Left ventricle myocardium inferior (tissue), 1 donor: ENCODE results near the gene HAUS1. TPM values are rescaled to one million over a fixed set of nuclear protein-coding genes. Genes with fewer than 3 reads are reported as not detected.
"Not testable (repeated sequence)": the region's sequence is repeated elsewhere in the genome, so short reads cannot be mapped to it uniquely, and the experiment has no call there.

Source experiments
- DNase-seq: peaks from one replicate; pipeline ENCODE4 v3.0.0-alpha.2; 2020
- H3K27ac ChIP-seq: fragments of 200-600 bp; replicated peaks from 2 replicates; pipeline ENCODE4 v1.8.0; 2021
- H3K27me3 ChIP-seq: fragments of 200-600 bp; 2 replicates; pipeline ENCODE4 v1.8.0; 2021; ENCODE audit warnings: low read depth
- H3K36me3 ChIP-seq: fragments of 200-600 bp; 2 replicates; pipeline ENCODE4 v1.8.0; 2021
- H3K4me1 ChIP-seq: fragments of 200-600 bp; 2 replicates; pipeline ENCODE4 v1.8.0; 2021
- H3K4me3 ChIP-seq: fragments of 200-600 bp; 2 replicates; pipeline ENCODE4 v1.8.0; 2021; ENCODE audit warnings: mild to moderate bottlenecking, moderate library complexity
- H3K9me3 ChIP-seq: fragments of 200-600 bp; replicated peaks from 2 replicates; pipeline ENCODE4 v1.8.0; 2021
- CTCF ChIP-seq: fragments of 200-600 bp; IDR thresholded peaks from 2 replicates; pipeline ENCODE4 v1.8.0; 2021; ENCODE audit warnings: antibody characterized with exemption, mild to moderate bottlenecking, borderline replicate concordance
- intact Hi-C: fragments of 100-400 bp; cut with micrococcal nuclease; formaldehyde crosslinking; loops from one replicate; pipeline ENCODE4 v1.11.0; 2022
- total RNA-seq: library from RNA; stranded (reverse); fragmentation: NEBNext Ultra II Directional; extraction: Animal tissue kit (Norgen Biotek cat#: 25700); gene quantifications from one replicate; pipeline ENCODE4 v1.2.1, GENCODE V29; 2021
- donor health status: DM: no; HTN: yes; CAD: no; lungs with severe emphysema.

HAUS1 gene
- total RNA-seq, 1 donor from 2014 or later: 6.4 TPM

- H3K4me3 ChIP-seq: no peak overlapping the region
- no peak for TF ChIP-seq CTCF
- no peaks in the 10 kb centered on the region for H3K36me3 ChIP-seq
- intact Hi-C loops: loop anchor here (10.0 kb wide), 1 partner anchor 491 kb away; the partner anchor contains the start of gene LOXHD1
- no peak overlapping the region for H3K27ac ChIP-seq
- H3K4me1 ChIP-seq: no peaks in the 10 kb centered on the region
- no peak for DNase-seq
- H3K9me3 ChIP-seq: no peaks in the 10 kb centered on the region
- no peaks in the 10 kb centered on the region for H3K27me3 ChIP-seq
Measured at GRCh38 chr18:46163941-46164499, 59.8 kb downstream of the HAUS1 start.

DNA sequence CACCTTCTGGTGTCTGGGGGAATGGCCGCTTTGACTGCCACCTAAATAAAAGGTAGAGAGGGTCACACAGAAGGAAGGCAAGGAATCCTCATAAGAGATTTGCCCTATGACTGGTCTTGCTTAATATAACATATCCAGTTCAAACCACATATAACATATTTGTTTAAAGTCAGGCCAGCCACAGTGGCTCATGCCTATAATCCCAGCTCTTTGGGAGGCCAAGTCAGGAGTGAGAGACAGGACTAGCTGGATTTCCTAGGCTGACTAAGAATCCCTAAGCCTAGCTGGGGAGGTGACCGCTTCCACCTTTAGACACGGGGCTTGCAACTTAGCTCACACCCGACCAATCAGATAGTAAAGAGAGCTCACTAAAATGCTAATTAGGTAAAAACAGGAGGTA lies 60.3 kb downstream of the HAUS1 start:
- H3K27ac ChIP-seq, H3K27me3 ChIP-seq, H3K4me3 ChIP-seq, H3K36me3 ChIP-seq, DNase-seq, H3K9me3 ChIP-seq, H3K4me1 ChIP-seq: not testable (repeated sequence)
- intact Hi-C loops: loop anchor here (10.0 kb wide), 1 partner anchor 490 kb away; the partner anchor contains the start of gene LOXHD1

GRCh38 chr18:46164920-46165319 lies 60.7 kb downstream of the HAUS1 start:
- no peaks in the 10 kb centered on the region for H3K36me3 ChIP-seq
- no peak for DNase-seq
- intact Hi-C loops: loop anchor here (10.0 kb wide), 1 partner anchor 490 kb away; the partner anchor contains the start of gene LOXHD1
- no peaks in the 10 kb centered on the region for H3K4me1 ChIP-seq
- H3K9me3 ChIP-seq: no peaks in the 10 kb centered on the region
- no peak overlapping the region for H3K27ac ChIP-seq
- no peak for TF ChIP-seq CTCF
- no peaks in the 10 kb centered on the region for H3K27me3 ChIP-seq
- no peak overlapping the region for H3K4me3 ChIP-seq

DNA sequence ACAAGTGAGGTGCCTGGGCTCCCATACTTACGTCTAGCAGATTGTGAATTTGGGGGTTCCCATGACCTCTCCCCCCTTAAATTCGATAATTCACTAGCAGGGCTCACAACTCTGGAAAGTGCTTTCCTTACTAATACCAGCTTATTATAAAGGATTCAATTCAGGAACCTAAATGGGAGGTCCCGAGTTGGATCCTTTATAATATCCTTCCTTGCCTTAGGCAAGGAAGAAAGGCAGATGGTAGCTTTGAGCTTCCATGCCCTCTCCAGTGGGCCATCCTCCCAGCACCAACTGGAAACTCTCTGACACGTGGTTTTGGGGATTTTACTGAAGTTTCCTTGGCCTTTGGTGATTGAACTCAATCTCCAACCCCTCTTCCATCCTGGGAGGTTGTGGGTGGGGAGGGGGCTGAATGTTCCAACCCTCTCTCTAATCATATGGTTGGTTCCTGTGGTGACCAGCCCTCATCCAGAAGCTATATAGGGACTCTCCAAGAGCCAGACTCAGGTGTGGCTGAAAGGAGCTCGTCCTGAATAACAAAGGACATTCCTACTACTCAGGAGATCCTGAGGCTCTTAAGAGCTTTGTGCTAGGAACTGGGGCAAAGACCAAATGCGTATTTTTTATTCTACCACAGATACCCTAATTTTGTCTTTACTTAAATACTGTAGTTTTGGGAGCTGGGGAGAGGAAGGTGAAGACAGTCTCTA lies 62.2 kb downstream of the HAUS1 start:
- DNase-seq: no peak
- H3K36me3 ChIP-seq: no peaks in the 10 kb centered on the region
- no peak for TF ChIP-seq CTCF
- intact Hi-C loops: loop anchor here (10.0 kb wide), 1 partner anchor 488 kb away; the partner anchor contains the start of gene LOXHD1
- no peaks in the 10 kb centered on the region for H3K9me3 ChIP-seq
- no peak overlapping the region for H3K27ac ChIP-seq
- no peak overlapping the region for H3K4me3 ChIP-seq
- H3K27me3 ChIP-seq: no peaks in the 10 kb centered on the region
- H3K4me1 ChIP-seq: no peaks in the 10 kb centered on the region

DNA sequence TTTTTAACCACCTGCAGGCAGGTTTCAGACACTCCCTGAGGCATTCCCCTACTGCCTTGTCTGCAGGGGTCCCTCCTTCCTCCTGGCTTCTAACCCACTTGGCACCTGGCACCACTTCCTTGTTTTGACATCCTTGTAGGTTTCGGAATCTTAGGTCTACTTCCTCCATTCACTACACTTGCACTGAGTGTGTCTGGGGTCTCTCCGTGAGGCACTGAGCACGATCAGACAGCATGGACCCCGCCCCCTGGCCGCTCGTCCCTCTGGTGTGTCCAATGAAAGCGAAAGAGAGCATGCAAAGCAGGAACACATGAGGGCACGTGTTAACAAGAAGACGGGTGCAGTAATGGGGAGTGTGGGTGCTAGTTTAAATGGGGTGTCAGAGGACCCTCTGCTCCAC lies 63.8 kb downstream of the HAUS1 start:
- intact Hi-C loops: loop anchor here (10.0 kb wide), 1 partner anchor 487 kb away; the partner anchor contains the start of gene LOXHD1
- no peak overlapping the region for H3K4me3 ChIP-seq

More for the DNA sequence above, 63.8 kb downstream of the HAUS1 start:
- H3K27me3 ChIP-seq: no peaks in the 10 kb centered on the region
- no peak for DNase-seq
- peaks cover 3% of the 10 kb centered on the region for H3K4me1 ChIP-seq
- TF ChIP-seq CTCF: no peak
- no peaks in the 10 kb centered on the region for H3K36me3 ChIP-seq
- no peak overlapping the region for H3K27ac ChIP-seq
- H3K9me3 ChIP-seq: no peaks in the 10 kb centered on the region
